HUES48 (cell line): ENCODE measurements around the gene ATG9B.

Experiments used
- H3K27ac ChIP-seq: one replicate; pipeline ENCODE4 v1.7.0; 2013; ENCODE audit warnings: low read depth, low read length, inconsistent platforms
- H3K27me3 ChIP-seq: 2 replicates; pipeline ENCODE4 v1.6.1; 2013; ENCODE audit warnings: mild to moderate bottlenecking, low read length; ENCODE audit not compliant: control insufficient read depth, insufficient read depth
- H3K36me3 ChIP-seq: 2 replicates; pipeline ENCODE4 v1.6.1; 2013; ENCODE audit warnings: low read length; ENCODE audit not compliant: control insufficient read depth, insufficient read depth
- H3K4me1 ChIP-seq: 2 replicates; pipeline ENCODE4 v1.6.1; 2013; ENCODE audit warnings: mild to moderate bottlenecking, low read length; ENCODE audit not compliant: control insufficient read depth, insufficient read depth
- H3K4me3 ChIP-seq: 2 replicates; pipeline ENCODE4 v1.5.1; 2013; ENCODE audit warnings: mild to moderate bottlenecking, low read depth, low read length
- H3K9ac ChIP-seq: 2 replicates; pipeline ENCODE4 v1.6.1; 2013; ENCODE audit warnings: mild to moderate bottlenecking, low read depth, low read length, moderate library complexity
- H3K9me3 ChIP-seq: 2 replicates; pipeline ENCODE4 v1.6.1; 2013; ENCODE audit warnings: low read length; ENCODE audit not compliant: control insufficient read depth, insufficient read depth

ATG9B gene

GRCh38 chr7:151008143-151008510 is 16.2 kb downstream of the ATG9B start:
- Histone ChIP-seq H3K9me3 (no peaks in the 10 kb centered on the region), H3K27ac (no peak overlapping the region), H3K9ac (no peak overlapping the region), H3K36me3 (no peaks in the 10 kb centered on the region), H3K4me3 (peak overlapping the region; percentile 39), H3K4me1 (peaks cover 26% of the 10 kb centered on the region; the same call in 1 of the 2 replicates), H3K27me3 (peaks cover 12% of the 10 kb centered on the region)

GRCh38 chr7:151007469-151007898 is 16.8 kb downstream of the ATG9B start:
- H3K36me3 ChIP-seq = no peaks in the 10 kb centered on the region
- no peak overlapping the region for H3K4me3 ChIP-seq
- no peak overlapping the region for H3K27ac ChIP-seq
- peaks cover 7% of the 10 kb centered on the region for H3K27me3 ChIP-seq
- H3K4me1 ChIP-seq = peaks cover 23% of the 10 kb centered on the region; the same call in 1 of the 2 replicates
- H3K9ac ChIP-seq = no peak overlapping the region
- no peaks in the 10 kb centered on the region for H3K9me3 ChIP-seq

- H3K9me3 ChIP-seq = no peaks in the 10 kb centered on the region
- no peak overlapping the region for H3K27ac ChIP-seq
- no peak overlapping the region for H3K4me3 ChIP-seq
- H3K4me1 ChIP-seq = peaks cover 20% of the 10 kb centered on the region; the same call in 1 of the 2 replicates
- no peak overlapping the region for H3K9ac ChIP-seq
- H3K27me3 ChIP-seq = peaks cover under 1% of the 10 kb centered on the region
- no peaks in the 10 kb centered on the region for H3K36me3 ChIP-seq
Observed at GRCh38 chr7:151006590-151007300, 17.5 kb downstream of the ATG9B start.

- H3K27ac ChIP-seq = no peak overlapping the region
- no peaks in the 10 kb centered on the region for H3K36me3 ChIP-seq
- no peak overlapping the region for H3K4me3 ChIP-seq
- peaks cover 18% of the 10 kb centered on the region; the same call in 1 of the 2 replicates for H3K4me1 ChIP-seq
- no peaks in the 10 kb centered on the region for H3K27me3 ChIP-seq
- no peak overlapping the region for H3K9ac ChIP-seq
- no peaks in the 10 kb centered on the region for H3K9me3 ChIP-seq
Observed at GRCh38 chr7:151005566-151005965, 18.7 kb downstream of the ATG9B start.

GRCh38 chr7:151003572-151003971 is 20.7 kb downstream of the ATG9B start:
- H3K27me3 ChIP-seq = no peaks in the 10 kb centered on the region
- no peak overlapping the region for H3K27ac ChIP-seq
- H3K4me1 ChIP-seq = peaks cover 10% of the 10 kb centered on the region; the same call in 1 of the 2 replicates
- no peak overlapping the region for H3K9ac ChIP-seq
- H3K9me3 ChIP-seq = no peaks in the 10 kb centered on the region
- H3K4me3 ChIP-seq = no peak overlapping the region
- no peaks in the 10 kb centered on the region for H3K36me3 ChIP-seq

GRCh38 chr7:151001546-151001945 is 22.7 kb downstream of the ATG9B start:
- Histone ChIP-seq H3K27ac (no peak overlapping the region), H3K4me1 (no peaks in the 10 kb centered on the region), H3K27me3 (no peaks in the 10 kb centered on the region)

GRCh38 chr7:151000897-151001495 is 23.3 kb downstream of the ATG9B start:
- no peak overlapping the region for H3K9ac ChIP-seq
- no peaks in the 10 kb centered on the region for H3K36me3 ChIP-seq
- H3K4me1 ChIP-seq = no peaks in the 10 kb centered on the region
- H3K4me3 ChIP-seq = no peak overlapping the region
- no peak overlapping the region for H3K27ac ChIP-seq
- H3K9me3 ChIP-seq = no peaks in the 10 kb centered on the region
- no peaks in the 10 kb centered on the region for H3K27me3 ChIP-seq

More at GRCh38 chr7:151001546-151001945, 22.7 kb downstream of the ATG9B start:
- no peaks in the 10 kb centered on the region for H3K9me3 ChIP-seq
- no peaks in the 10 kb centered on the region for H3K36me3 ChIP-seq
- H3K4me3 ChIP-seq = no peak overlapping the region
- H3K9ac ChIP-seq = no peak overlapping the region

GRCh38 chr7:150999497-151000230 is 24.6 kb downstream of the ATG9B start:
- no peaks in the 10 kb centered on the region for H3K9me3 ChIP-seq
- H3K4me1 ChIP-seq = no peaks in the 10 kb centered on the region
- H3K27me3 ChIP-seq = no peaks in the 10 kb centered on the region
- H3K36me3 ChIP-seq = no peaks in the 10 kb centered on the region
- H3K9ac ChIP-seq = no peak overlapping the region
- H3K27ac ChIP-seq = no peak overlapping the region
- H3K4me3 ChIP-seq = no peak overlapping the region

GRCh38 chr7:150999001-150999400 is 25.3 kb downstream of the ATG9B start:
- Histone ChIP-seq H3K27ac (no peak overlapping the region), H3K36me3 (no peaks in the 10 kb centered on the region), H3K27me3 (no peaks in the 10 kb centered on the region), H3K4me3 (no peak overlapping the region), H3K4me1 (no peaks in the 10 kb centered on the region), H3K9me3 (no peaks in the 10 kb centered on the region), H3K9ac (no peak overlapping the region)

GRCh38 chr7:150998341-150998740 is 26.0 kb downstream of the ATG9B start:
- H3K9ac ChIP-seq = no peak overlapping the region
- H3K27ac ChIP-seq = no peak overlapping the region
- H3K4me3 ChIP-seq = no peak overlapping the region
- no peaks in the 10 kb centered on the region for H3K27me3 ChIP-seq
- no peaks in the 10 kb centered on the region for H3K9me3 ChIP-seq
- H3K4me1 ChIP-seq = no peaks in the 10 kb centered on the region
- H3K36me3 ChIP-seq = no peaks in the 10 kb centered on the region

GRCh38 chr7:150997817-150998216 is 26.5 kb downstream of the ATG9B start:
- no peaks in the 10 kb centered on the region for H3K36me3 ChIP-seq
- no peaks in the 10 kb centered on the region for H3K9me3 ChIP-seq
- H3K9ac ChIP-seq = no peak overlapping the region
- H3K4me1 ChIP-seq = no peaks in the 10 kb centered on the region
- no peak overlapping the region for H3K27ac ChIP-seq
- H3K27me3 ChIP-seq = no peaks in the 10 kb centered on the region
- H3K4me3 ChIP-seq = no peak overlapping the region
